Hepatocyte (in vitro differentiated cells): ENCODE data around the gene ALDH9A1.
"Not testable (repeated sequence)": the region's sequence is repeated elsewhere in the genome, so short reads cannot be mapped to it uniquely, and the experiment has no call there.

Experiments used
- EZH2 ChIP-seq: fragments of 200-600 bp; sonication (generic); IDR thresholded peaks from 2 replicates; pipeline ENCODE4 v1.6.1; 2016; ENCODE audit warnings: antibody characterized with exemption, mild to moderate bottlenecking, borderline replicate concordance
- EZH2phosphoT487 ChIP-seq: fragments of 200-600 bp; sonication (generic); IDR thresholded peaks from one replicate; pipeline ENCODE4 v1.6.1; 2018; ENCODE audit warnings: antibody characterized with exemption, mild to moderate bottlenecking, low read depth, moderate library complexity; ENCODE audit not compliant: unreplicated experiment, severe bottlenecking
- TF ChIP-seq, protein P1 (sequence below): fragments of 200-600 bp; sonication (generic); IDR thresholded peaks from 2 replicates; pipeline ENCODE4 v1.5.1; 2016; ENCODE audit warnings: antibody characterized with exemption, mild to moderate bottlenecking; ENCODE audit not compliant: poor library complexity

DNA sequence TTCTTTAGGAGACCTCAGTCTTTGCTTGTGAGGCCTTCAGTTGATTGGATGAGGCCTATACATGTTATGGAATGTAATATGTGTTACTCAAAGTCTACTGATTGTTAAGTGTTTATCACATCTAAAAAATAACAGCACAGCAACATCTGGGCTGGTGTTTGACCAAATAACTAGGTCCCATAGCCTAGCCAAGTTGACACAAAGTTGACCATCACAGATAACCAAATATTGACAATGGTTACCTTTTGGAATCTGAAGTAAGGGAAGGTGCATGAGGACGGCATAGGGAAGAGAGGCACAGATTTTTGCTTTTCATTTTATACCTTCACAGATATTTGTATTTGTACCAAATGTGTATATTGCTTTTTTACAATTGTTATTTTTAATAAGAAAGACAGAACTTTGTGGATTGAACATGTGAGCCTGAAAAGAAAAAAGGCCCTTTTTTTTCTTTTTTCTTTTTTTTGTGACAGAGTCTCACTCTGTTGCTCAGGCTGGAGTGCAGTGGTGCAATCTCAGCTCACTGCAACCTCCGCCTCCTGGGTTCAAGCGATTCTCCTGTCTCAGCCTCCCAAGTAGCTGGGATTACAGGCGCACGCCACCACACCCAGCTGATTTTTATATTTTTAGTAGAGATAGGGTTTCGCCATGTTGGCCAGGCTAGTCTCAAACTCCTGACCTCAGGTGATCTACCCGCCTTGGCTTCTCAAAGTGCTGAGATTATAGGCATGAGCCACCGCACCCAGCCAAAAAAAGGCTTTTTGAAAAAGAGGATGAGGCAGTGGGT, 18.1 kb upstream of the ALDH9A1 start:
- not testable (repeated sequence) for TF ChIP-seq EZH2phosphoT487, EZH2
- TF ChIP-seq, protein P1, sequence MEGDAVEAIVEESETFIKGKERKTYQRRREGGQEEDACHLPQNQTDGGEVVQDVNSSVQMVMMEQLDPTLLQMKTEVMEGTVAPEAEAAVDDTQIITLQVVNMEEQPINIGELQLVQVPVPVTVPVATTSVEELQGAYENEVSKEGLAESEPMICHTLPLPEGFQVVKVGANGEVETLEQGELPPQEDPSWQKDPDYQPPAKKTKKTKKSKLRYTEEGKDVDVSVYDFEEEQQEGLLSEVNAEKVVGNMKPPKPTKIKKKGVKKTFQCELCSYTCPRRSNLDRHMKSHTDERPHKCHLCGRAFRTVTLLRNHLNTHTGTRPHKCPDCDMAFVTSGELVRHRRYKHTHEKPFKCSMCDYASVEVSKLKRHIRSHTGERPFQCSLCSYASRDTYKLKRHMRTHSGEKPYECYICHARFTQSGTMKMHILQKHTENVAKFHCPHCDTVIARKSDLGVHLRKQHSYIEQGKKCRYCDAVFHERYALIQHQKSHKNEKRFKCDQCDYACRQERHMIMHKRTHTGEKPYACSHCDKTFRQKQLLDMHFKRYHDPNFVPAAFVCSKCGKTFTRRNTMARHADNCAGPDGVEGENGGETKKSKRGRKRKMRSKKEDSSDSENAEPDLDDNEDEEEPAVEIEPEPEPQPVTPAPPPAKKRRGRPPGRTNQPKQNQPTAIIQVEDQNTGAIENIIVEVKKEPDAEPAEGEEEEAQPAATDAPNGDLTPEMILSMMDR = not testable (repeated sequence)
